ENCODE results near the gene ANKK1.

DNA sequence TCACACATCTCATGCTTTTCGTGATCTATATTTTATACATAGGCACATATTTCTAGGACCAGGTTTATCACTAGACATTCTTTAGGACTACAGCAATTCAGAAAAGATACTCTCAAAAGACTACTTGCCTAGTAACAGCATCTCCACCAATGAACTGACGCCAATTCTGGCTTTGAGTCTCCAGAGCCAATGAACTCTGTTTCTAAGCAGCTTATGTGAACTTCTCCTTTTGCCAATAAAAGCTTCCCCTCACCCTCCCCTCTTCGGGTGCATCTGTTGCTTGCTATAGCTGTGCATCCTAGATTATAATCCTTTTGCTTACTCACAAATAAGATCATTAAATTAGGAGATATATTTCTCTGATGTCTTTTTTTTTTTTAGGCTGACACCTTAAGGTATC is 11.4 kb upstream of the ANKK1 start:
- TF ChIP-seq POLR2A (IDR thresholded peaks at IDR 0.05) (no peak), POLR2AphosphoS5 (IDR thresholded peaks at IDR 0.05; ENCODE audit: insufficient read depth in 1 of 2, low read depth in 1 of 2) (no peak)
- TF ChIP-seq, protein P1, sequence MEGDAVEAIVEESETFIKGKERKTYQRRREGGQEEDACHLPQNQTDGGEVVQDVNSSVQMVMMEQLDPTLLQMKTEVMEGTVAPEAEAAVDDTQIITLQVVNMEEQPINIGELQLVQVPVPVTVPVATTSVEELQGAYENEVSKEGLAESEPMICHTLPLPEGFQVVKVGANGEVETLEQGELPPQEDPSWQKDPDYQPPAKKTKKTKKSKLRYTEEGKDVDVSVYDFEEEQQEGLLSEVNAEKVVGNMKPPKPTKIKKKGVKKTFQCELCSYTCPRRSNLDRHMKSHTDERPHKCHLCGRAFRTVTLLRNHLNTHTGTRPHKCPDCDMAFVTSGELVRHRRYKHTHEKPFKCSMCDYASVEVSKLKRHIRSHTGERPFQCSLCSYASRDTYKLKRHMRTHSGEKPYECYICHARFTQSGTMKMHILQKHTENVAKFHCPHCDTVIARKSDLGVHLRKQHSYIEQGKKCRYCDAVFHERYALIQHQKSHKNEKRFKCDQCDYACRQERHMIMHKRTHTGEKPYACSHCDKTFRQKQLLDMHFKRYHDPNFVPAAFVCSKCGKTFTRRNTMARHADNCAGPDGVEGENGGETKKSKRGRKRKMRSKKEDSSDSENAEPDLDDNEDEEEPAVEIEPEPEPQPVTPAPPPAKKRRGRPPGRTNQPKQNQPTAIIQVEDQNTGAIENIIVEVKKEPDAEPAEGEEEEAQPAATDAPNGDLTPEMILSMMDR (IDR thresholded peaks at IDR 0.05), result no peak

All from vagina (tissue), 2 donors.